Upper lobe of left lung (tissue), 4 donors: ENCODE data around the gene HMGXB4.

ENCODE experiments used
- POLR2A ChIP-seq, 4 donors: fragments of 450-650 bp; IDR thresholded peaks; one replicate each; pipeline ENCODE4 v1.5.1; 2016 to 2017; ENCODE audit warnings: antibody characterized with exemption in 4 of 4, mild to moderate bottlenecking in 2 of 4
- POLR2AphosphoS5 ChIP-seq, 2 donors: sonication (generic); formaldehyde crosslinking; IDR thresholded peaks; one replicate each; pipeline ENCODE4 v1.5.1; 2017; ENCODE audit warnings: antibody characterized with exemption in 2 of 2
- TF ChIP-seq, protein P1 (sequence below), 6 experiments: fragments of 450-650 bp in 4 of 6; fragments of 200-600 bp in 2 of 6; sonication (generic) in 2 of 6; IDR thresholded peaks; one replicate each; pipeline ENCODE4 v1.5.1; 2016 to 2019; ENCODE audit warnings: antibody characterized with exemption in 6 of 6

DNA sequence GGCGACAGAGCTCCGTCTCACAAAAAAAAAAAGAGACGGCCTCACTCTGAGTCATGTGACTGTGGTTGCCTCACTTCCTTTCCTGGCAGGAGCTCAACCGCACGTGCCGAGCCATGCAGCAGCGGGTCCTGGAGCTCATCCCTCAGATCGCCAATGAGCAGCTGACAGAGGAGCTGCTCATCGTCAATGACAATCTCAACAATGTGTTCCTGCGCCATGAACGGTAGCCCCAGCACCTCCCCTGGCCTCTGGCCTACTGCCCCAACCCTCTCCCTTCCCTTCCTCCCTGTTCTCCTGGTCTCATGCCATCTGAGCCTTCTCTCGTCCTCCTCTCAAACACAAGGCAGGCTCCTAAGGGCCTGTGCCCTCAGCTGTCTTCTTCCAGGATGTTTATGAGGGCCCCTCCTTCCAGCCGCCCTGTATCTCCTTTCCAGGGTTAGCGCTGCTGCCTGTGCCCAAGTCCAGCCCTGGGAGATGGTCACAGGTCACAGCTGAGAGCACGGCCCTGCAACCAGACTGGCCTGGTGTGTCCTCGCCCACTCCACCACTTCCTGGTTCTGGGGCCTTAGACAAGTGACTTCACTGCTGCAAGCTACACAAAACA, 73.1 kb downstream of the HMGXB4 start:
- TF ChIP-seq POLR2AphosphoS5 (IDR thresholded peaks at IDR 0.05) (peak; percentile 74 to 88), POLR2A (IDR thresholded peaks at IDR 0.05) (peak in 1 of 4 donors; percentile 52)
- TF ChIP-seq, protein P1, sequence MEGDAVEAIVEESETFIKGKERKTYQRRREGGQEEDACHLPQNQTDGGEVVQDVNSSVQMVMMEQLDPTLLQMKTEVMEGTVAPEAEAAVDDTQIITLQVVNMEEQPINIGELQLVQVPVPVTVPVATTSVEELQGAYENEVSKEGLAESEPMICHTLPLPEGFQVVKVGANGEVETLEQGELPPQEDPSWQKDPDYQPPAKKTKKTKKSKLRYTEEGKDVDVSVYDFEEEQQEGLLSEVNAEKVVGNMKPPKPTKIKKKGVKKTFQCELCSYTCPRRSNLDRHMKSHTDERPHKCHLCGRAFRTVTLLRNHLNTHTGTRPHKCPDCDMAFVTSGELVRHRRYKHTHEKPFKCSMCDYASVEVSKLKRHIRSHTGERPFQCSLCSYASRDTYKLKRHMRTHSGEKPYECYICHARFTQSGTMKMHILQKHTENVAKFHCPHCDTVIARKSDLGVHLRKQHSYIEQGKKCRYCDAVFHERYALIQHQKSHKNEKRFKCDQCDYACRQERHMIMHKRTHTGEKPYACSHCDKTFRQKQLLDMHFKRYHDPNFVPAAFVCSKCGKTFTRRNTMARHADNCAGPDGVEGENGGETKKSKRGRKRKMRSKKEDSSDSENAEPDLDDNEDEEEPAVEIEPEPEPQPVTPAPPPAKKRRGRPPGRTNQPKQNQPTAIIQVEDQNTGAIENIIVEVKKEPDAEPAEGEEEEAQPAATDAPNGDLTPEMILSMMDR (IDR thresholded peaks at IDR 0.05): no peak
